Transverse colon (tissue), 4 donors: ENCODE results near the gene NDUFS3.

Experiments used
- CTCF ChIP-seq, 5 experiments: fragments of 200-600 bp in 3 of 5; fragments of 450-650 bp in 2 of 5; sonication (generic) in 3 of 5; IDR thresholded peaks; 1 replicate in 2 of 5; 2 replicates in 3 of 5; pipeline ENCODE4 v1.5.1; 2016 to 2017; ENCODE audit warnings: antibody characterized with exemption in 5 of 5, inconsistent platforms in 3 of 5, mild to moderate bottlenecking in 2 of 5, moderate library complexity in 1 of 5
- POLR2AphosphoS5 ChIP-seq, 3 donors: sonication (generic); formaldehyde crosslinking; IDR thresholded peaks; one replicate each; pipeline ENCODE4 v1.6.1; 2016; ENCODE audit warnings: antibody characterized with exemption in 3 of 3

- no peak for TF ChIP-seq CTCF (IDR thresholded peaks at IDR 0.05)
- TF ChIP-seq POLR2AphosphoS5 (IDR thresholded peaks at IDR 0.05), result no peak
These were observed 5.6 kb upstream of the NDUFS3 start for GRCh38 chr11:47573321-47573720.
